K562 (cell line): ENCODE results near the gene MYO3A. TPM values are rescaled to one million over a fixed set of nuclear protein-coding genes. Genes with fewer than 3 reads are reported as not detected.

Experiments
- ATAC-seq: fragments of 200-7000 bp; cut with Tn5 transposase; 3 replicates; pipeline ENCODE4 v1.9.1; 2020; ENCODE audit warnings: moderate library complexity
- BruUV-seq: library from RNA; stranded (reverse); fragments of 400-500 nt; replicated peaks from 2 replicates; lab custom pipeline; 2021; lab: Mats Ljungman, UMichigan
- CTCF ChIA-PET: fragments of 300-600 bp; formaldehyde crosslinking; extraction: SDS; loops from one replicate; lab custom pipeline; 2021; ENCODE audit warnings: low intra/inter-chr PET ratio; lab: Yijun Ruan, JAX
- POLR2A ChIA-PET: fragments of 300-600, 350-650 bp; sonication (Branson Sonifier 250); formaldehyde crosslinking; extraction: SDS; loops from one replicate; lab custom pipeline; 2021; ENCODE audit warnings: antibody characterized with exemption, inconsistent platforms; lab: Yijun Ruan, JAX
- DNase-seq, 4 experiments: peaks; one replicate each; pipeline versions ENCODE4 v3.0.0 to v3.0.0-alpha.2; 2011 to 2018; ENCODE audit warnings: low spot score in 3 of 4, mixed read lengths in 3 of 4; ENCODE audit errors: extremely low read depth in 1 of 4
- FAIRE-seq: peaks from 2 replicates; lab custom pipeline; 2011; peaks lifted over from hg19 to GRCh38; lab: Jason Lieb, UNC
- H2AFZ ChIP-seq: 2 replicates; pipeline ENCODE4 v1.6.0; 2011; ENCODE audit warnings: low read depth, low read length, control low read depth, inconsistent platforms
- H3K27ac ChIP-seq: fragments of 200-600 bp; 3 replicates; pipeline ENCODE4 v1.8.0; 2011; ENCODE audit warnings: low read depth, mild to moderate bottlenecking, control low read depth, inconsistent platforms, low read length, moderate library complexity, mixed read lengths; ENCODE audit errors: extremely low read depth
- H3K27me3 ChIP-seq, 2 experiments: fragments of 300-600 bp in 1 of 2; 2 replicates in 1 of 2; 3 replicates in 1 of 2; pipeline versions ENCODE4 v1.6.0 to v1.8.0; 2011; ENCODE audit warnings: inconsistent platforms in 2 of 2, low read length in 2 of 2, mild to moderate bottlenecking in 1 of 2, mixed read lengths in 1 of 2, moderate library complexity in 1 of 2; ENCODE audit not compliant: control insufficient read depth in 2 of 2, insufficient read depth in 2 of 2
- H3K36me3 ChIP-seq: fragments of 300-600 bp; 3 replicates; pipeline ENCODE4 v1.8.0; 2011; ENCODE audit warnings: mild to moderate bottlenecking, low read length, inconsistent platforms; ENCODE audit not compliant: control insufficient read depth, insufficient read depth
- H3K4me1 ChIP-seq, 2 experiments: fragments of 200-600 bp in 1 of 2; replicated peaks in 1 of 2; 2 replicates in 1 of 2; 3 replicates in 1 of 2; pipeline versions ENCODE4 v1.5.1 to v1.8.0; 2011; ENCODE audit warnings: inconsistent platforms in 2 of 2, low read length in 2 of 2, mild to moderate bottlenecking in 1 of 2, mixed read lengths in 1 of 2, moderate library complexity in 1 of 2; ENCODE audit not compliant: control insufficient read depth in 2 of 2, insufficient read depth in 2 of 2
- H3K4me2 ChIP-seq: 2 replicates; pipeline ENCODE4 v1.6.1; 2011; ENCODE audit warnings: low read length, control low read depth, inconsistent platforms, mixed read lengths; ENCODE audit not compliant: insufficient read depth
- H3K4me3 ChIP-seq: fragments of 200-600 bp; sonication (generic), shearing (Covaris generic); 2 replicates; pipeline ENCODE4 v1.5.1; 2016; ENCODE audit warnings: control low read depth, inconsistent platforms
- H3K79me2 ChIP-seq: fragments of 200-600 bp; 3 replicates; pipeline ENCODE4 v1.8.0; 2011; ENCODE audit warnings: low read length, inconsistent platforms; ENCODE audit not compliant: control insufficient read depth, insufficient read depth
- H3K9ac ChIP-seq, 2 experiments: 2 replicates each; pipeline versions ENCODE4 v1.6.0 to v1.6.1; 2011; ENCODE audit warnings: low read depth in 2 of 2, low read length in 2 of 2, control low read depth in 1 of 2, inconsistent platforms in 1 of 2, mild to moderate bottlenecking in 1 of 2, mixed read lengths in 1 of 2; ENCODE audit not compliant: insufficient read depth in 1 of 2
- H3K9me1 ChIP-seq: one replicate; pipeline ENCODE4 v1.6.0; 2011; ENCODE audit warnings: inconsistent platforms, mild to moderate bottlenecking, low read length, moderate library complexity; ENCODE audit not compliant: control insufficient read depth, insufficient read depth
- H3K9me3 ChIP-seq: replicated peaks from 2 replicates; pipeline ENCODE4 v1.5.1; 2011; ENCODE audit warnings: low read depth, low read length, inconsistent platforms; ENCODE audit not compliant: control insufficient read depth, insufficient read depth
- H4K20me1 ChIP-seq: replicated peaks from 2 replicates; pipeline ENCODE4 v1.6.1; 2011; ENCODE audit warnings: low read length, inconsistent platforms, mixed read lengths; ENCODE audit not compliant: control insufficient read depth, insufficient read depth
- BRF1 ChIP-seq: IDR thresholded peaks from 3 replicates; pipeline ENCODE4 v1.6.1; 2011; ENCODE audit warnings: borderline replicate concordance, mild to moderate bottlenecking; ENCODE audit not compliant: insufficient read length; ENCODE audit errors: extremely low read depth
- CBX1 ChIP-seq: sonication (generic); IDR thresholded peaks from 2 replicates; pipeline ENCODE4 v1.6.1; 2016; ENCODE audit warnings: antibody characterized with exemption, low read depth, mild to moderate bottlenecking
- CHD1 ChIP-seq: fragments of 200-600 bp; sonication (generic); IDR thresholded peaks from one replicate; pipeline ENCODE4 v1.6.1; 2012; ENCODE audit warnings: mild to moderate bottlenecking, moderate library complexity, low read length, inconsistent platforms
- HEY1 ChIP-seq: fragments of 250-450 bp; sonication (Bioruptor Pico); IDR thresholded peaks from 2 replicates; pipeline ENCODE4 v1.5.0; 2020; ENCODE audit warnings: mild to moderate bottlenecking, moderate library complexity, borderline replicate concordance
- MTF1 ChIP-seq: fragments of 250-450 bp; sonication (Bioruptor Pico); IDR thresholded peaks from 2 replicates; pipeline ENCODE4 v1.9.0; 2021; ENCODE audit warnings: moderate library complexity, mild to moderate bottlenecking, inconsistent platforms, borderline replicate concordance
- PTRF ChIP-seq: fragments of 450-650 bp; IDR thresholded peaks from 2 replicates; pipeline ENCODE4 v1.6.1; 2016; ENCODE audit warnings: mild to moderate bottlenecking, missing genetic modification characterization, missing compliant biosample characterization
- PURB ChIP-seq: sonication (generic); formaldehyde crosslinking; IDR thresholded peaks from 2 replicates; pipeline ENCODE4 v1.9.0; 2021; ENCODE audit warnings: low read depth, mild to moderate bottlenecking, missing genetic modification reagents
- RUNX1 ChIP-seq: sonication (generic); IDR thresholded peaks from 2 replicates; pipeline ENCODE4 v1.6.1; 2016; ENCODE audit warnings: antibody characterized with exemption, low read depth
- TCF7L2 ChIP-seq: fragments of 150-350 bp; IDR thresholded peaks from 2 replicates; pipeline ENCODE4 v1.6.1; 2016; ENCODE audit warnings: low read depth, mild to moderate bottlenecking, low read length, moderate library complexity
- THRAP3 ChIP-seq: fragments of 450-650 bp; IDR thresholded peaks from 2 replicates; pipeline ENCODE4 v1.6.1; 2016; ENCODE audit warnings: mild to moderate bottlenecking, inconsistent platforms, borderline replicate concordance
- TRIM28 ChIP-seq: fragments of 450-650 bp; IDR thresholded peaks from 2 replicates; pipeline ENCODE4 v1.6.1; 2017
- ZNF668 ChIP-seq: fragments of 250-450 bp; sonication (Bioruptor Pico); IDR thresholded peaks from 2 replicates; pipeline ENCODE4 v1.8.0; 2022; ENCODE audit warnings: mild to moderate bottlenecking, inconsistent platforms
- WGBS: fragments of 100-300 bp; shearing (Covaris generic); methylation state at CpG from one replicate; pipeline ENCODE4 v1.1.6; 2016; ENCODE audit warnings: low coverage, mixed read lengths; ENCODE audit not compliant: insufficient coverage; ENCODE audit errors: missing lambda C conversion rate; 5-methylcytosine and 5-hydroxymethylcytosine counted together
- in situ Hi-C: fragments of 300-500 bp; cut with MboI; formaldehyde crosslinking; loops from 4 replicates; pipeline ENCODE4 v1.15.0; 2018; ENCODE audit warnings: inconsistent platforms, mixed read lengths
- intact Hi-C: fragments of 100-400 bp; cut with micrococcal nuclease; formaldehyde crosslinking; loops from 2 replicates; pipeline ENCODE4 v1.14.2; 2022
- polyA plus RNA-seq, 8 experiments: library from polyadenylated mRNA; depleted of rRNA in 4 of 8; stranded (reverse) in 5 of 8; unstranded in 3 of 8; fragments of >200 nt; fragmentation: Nextera tagmentation in 2 of 8; fragmentation: Illumina TruSeq in 1 of 8; extraction: Ambion mirVana in 2 of 8; extraction: Trizol in 1 of 8; gene quantifications; 2 replicates each; pipeline versions ENCODE4 v1.2.1 to v1.2.3, GENCODE V29; 2011 to 2014; ENCODE audit warnings: inconsistent platforms in 1 of 8, missing spikeins in 1 of 8
- total RNA-seq, 7 experiments: library from RNA; depleted of rRNA in 6 of 7; stranded (reverse); fragments of >200 nt in 6 of 7; fragmentation: Illumina TruSeq in 2 of 7; extraction: Trizol in 2 of 7; gene quantifications; 2 replicates each; pipeline versions ENCODE4 v1.2.1 to v1.2.3, GENCODE V29; 2011 to 2021; ENCODE audit warnings: low replicate concordance in 1 of 7
- TF ChIP-seq, protein P1 (sequence below): fragments of 250-450 bp; sonication (Bioruptor Pico); IDR thresholded peaks from 2 replicates; pipeline ENCODE4 v1.6.1; 2021; ENCODE audit warnings: mild to moderate bottlenecking
- TF ChIP-seq, protein P2 (sequence below): fragments of 450-650 bp; conservative IDR thresholded peaks from 2 replicates; pipeline ENCODE4 v1.6.1; 2016; ENCODE audit warnings: missing genetic modification characterization, low read depth, mild to moderate bottlenecking, missing compliant biosample characterization, moderate library complexity
- TF ChIP-seq, protein P3 (sequence below): sonication (generic); formaldehyde crosslinking; IDR thresholded peaks from 2 replicates; pipeline ENCODE4 v1.8.0; 2022; ENCODE audit warnings: missing genetic modification reagents, mild to moderate bottlenecking, borderline replicate concordance
- TF ChIP-seq, protein P4 (sequence below), 2 experiments: fragments of 250-450 bp in 1 of 2; fragments of 450-650 bp in 1 of 2; sonication (Bioruptor Pico) in 1 of 2; IDR thresholded peaks; 2 replicates each; pipeline versions ENCODE4 v1.6.1 to v1.8.0; 2016 to 2021; ENCODE audit warnings: mild to moderate bottlenecking in 2 of 2, moderate library complexity in 2 of 2, missing compliant biosample characterization in 1 of 2, missing genetic modification characterization in 1 of 2
- TF ChIP-seq, protein P5 (sequence below): fragments of 450-650 bp; formaldehyde crosslinking; IDR thresholded peaks from 2 replicates; pipeline ENCODE4 v1.4.0; 2020; ENCODE audit warnings: mild to moderate bottlenecking, mixed read lengths

Gene MYO3A
- total and polyA plus RNA-seq, 9 of the 15 experiments (the other 6 are each of a cell fraction or from before 2014, with no cell fraction given), result not detected

DNA sequence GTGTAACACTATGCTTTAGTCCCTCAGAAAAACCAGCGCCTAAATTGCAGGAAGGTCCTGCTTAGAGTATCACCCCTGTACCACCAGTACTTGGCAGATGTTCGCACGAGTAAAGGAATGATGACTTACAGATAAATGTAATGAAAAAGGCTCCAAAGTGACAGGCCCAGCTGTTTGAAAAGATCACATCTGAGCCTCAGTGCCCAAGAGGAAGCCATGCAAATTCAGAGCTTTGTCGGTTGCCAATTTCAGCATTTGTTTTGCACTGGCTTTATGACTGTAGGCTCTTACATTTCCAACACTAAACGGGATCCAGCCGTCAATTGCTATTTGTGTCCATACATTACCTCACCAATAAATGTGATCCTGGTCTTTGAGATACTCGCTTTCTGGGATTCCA is 222.0 kb downstream of the MYO3A start:
- H3K9ac ChIP-seq, result no peak overlapping the region
- H3K79me2 ChIP-seq, result no peaks in the 10 kb centered on the region
- no peaks in the 10 kb centered on the region for H3K27me3 ChIP-seq
- no peaks in the 10 kb centered on the region for H3K9me1 ChIP-seq
- H3K9me3 ChIP-seq, result no peaks in the 10 kb centered on the region
- intact Hi-C loops (no loop called here), in situ Hi-C loops (no loop called here)
- H2AFZ ChIP-seq, result no peak overlapping the region
- no peaks in the 10 kb centered on the region for H3K36me3 ChIP-seq
- no peak overlapping the region for H3K27ac ChIP-seq
- no TSS peak for BruUV-seq
- FAIRE-seq (no peak), DNase-seq (no peak), ATAC-seq (no peak)
- no peaks in the 10 kb centered on the region for H3K4me1 ChIP-seq
- CTCF ChIA-PET, result no interaction called here
- no peaks in the 10 kb centered on the region for H4K20me1 ChIP-seq
- 1% methylated on average over 7 of the region's 7 CpGs for WGBS
- H3K4me2 ChIP-seq, result no peak overlapping the region
- H3K4me3 ChIP-seq, result no peak overlapping the region
- POLR2A ChIA-PET, result interaction anchor here (0.5 kb wide), 1 partner anchor 1411 kb away, joined by 3 read pairs; no protein-coding TSS in a partner anchor
- TF ChIP-seq BRF1 (no peak), PURB (CRISPR knock-in tag) (no peak), PTRF (tag) (no peak), THRAP3 (no peak), CHD1 (no peak), MTF1 (no peak), TRIM28 (no peak), HEY1 (no peak), TCF7L2 (no peak), ZNF668 (CRISPR knock-in tag) (no peak), RUNX1 (no peak), CBX1 (no peak)
- TF ChIP-seq, protein P1, sequence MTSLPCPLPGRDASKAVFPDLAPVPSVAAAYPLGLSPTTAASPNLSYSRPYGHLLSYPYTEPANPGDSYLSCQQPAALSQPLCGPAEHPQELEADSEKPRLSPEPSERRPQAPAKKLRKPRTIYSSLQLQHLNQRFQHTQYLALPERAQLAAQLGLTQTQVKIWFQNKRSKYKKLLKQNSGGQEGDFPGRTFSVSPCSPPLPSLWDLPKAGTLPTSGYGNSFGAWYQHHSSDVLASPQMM (CRISPR knock-in tag), result no peak
- TF ChIP-seq, protein P2, sequence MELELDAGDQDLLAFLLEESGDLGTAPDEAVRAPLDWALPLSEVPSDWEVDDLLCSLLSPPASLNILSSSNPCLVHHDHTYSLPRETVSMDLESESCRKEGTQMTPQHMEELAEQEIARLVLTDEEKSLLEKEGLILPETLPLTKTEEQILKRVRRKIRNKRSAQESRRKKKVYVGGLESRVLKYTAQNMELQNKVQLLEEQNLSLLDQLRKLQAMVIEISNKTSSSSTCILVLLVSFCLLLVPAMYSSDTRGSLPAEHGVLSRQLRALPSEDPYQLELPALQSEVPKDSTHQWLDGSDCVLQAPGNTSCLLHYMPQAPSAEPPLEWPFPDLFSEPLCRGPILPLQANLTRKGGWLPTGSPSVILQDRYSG, result no peak
- TF ChIP-seq, protein P3, sequence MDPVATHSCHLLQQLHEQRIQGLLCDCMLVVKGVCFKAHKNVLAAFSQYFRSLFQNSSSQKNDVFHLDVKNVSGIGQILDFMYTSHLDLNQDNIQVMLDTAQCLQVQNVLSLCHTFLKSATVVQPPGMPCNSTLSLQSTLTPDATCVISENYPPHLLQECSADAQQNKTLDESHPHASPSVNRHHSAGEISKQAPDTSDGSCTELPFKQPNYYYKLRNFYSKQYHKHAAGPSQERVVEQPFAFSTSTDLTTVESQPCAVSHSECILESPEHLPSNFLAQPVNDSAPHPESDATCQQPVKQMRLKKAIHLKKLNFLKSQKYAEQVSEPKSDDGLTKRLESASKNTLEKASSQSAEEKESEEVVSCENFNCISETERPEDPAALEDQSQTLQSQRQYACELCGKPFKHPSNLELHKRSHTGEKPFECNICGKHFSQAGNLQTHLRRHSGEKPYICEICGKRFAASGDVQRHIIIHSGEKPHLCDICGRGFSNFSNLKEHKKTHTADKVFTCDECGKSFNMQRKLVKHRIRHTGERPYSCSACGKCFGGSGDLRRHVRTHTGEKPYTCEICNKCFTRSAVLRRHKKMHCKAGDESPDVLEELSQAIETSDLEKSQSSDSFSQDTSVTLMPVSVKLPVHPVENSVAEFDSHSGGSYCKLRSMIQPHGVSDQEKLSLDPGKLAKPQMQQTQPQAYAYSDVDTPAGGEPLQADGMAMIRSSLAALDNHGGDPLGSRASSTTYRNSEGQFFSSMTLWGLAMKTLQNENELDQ (CRISPR knock-in tag), result no peak
- TF ChIP-seq, protein P4, sequence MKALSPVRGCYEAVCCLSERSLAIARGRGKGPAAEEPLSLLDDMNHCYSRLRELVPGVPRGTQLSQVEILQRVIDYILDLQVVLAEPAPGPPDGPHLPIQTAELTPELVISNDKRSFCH (CRISPR knock-in tag; IDR thresholded peaks at IDR 0.05), result no peak
- TF ChIP-seq, protein P4 (tag; IDR thresholded peaks at IDR 0.05), result no peak
- TF ChIP-seq, protein P5, sequence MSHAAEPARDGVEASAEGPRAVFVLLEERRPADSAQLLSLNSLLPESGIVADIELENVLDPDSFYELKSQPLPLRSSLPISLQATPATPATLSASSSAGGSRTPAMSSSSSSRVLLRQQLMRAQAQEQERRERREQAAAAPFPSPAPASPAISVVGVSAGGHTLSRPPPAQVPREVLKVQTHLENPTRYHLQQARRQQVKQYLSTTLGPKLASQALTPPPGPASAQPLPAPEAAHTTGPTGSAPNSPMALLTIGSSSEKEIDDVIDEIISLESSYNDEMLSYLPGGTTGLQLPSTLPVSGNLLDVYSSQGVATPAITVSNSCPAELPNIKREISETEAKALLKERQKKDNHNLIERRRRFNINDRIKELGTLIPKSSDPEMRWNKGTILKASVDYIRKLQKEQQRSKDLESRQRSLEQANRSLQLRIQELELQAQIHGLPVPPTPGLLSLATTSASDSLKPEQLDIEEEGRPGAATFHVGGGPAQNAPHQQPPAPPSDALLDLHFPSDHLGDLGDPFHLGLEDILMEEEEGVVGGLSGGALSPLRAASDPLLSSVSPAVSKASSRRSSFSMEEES (CRISPR knock-in tag), result no peak
